ENCODE results near the gene KCNA2. TPM values are rescaled to one million over a fixed set of nuclear protein-coding genes. Genes with fewer than 3 reads are reported as not detected.

Gene KCNA2
- total and polyA plus RNA-seq, 2 donors (not counting 1 experiment from before 2014, with no cell fraction given) = 0.17 TPM; not detected in 1

DNA sequence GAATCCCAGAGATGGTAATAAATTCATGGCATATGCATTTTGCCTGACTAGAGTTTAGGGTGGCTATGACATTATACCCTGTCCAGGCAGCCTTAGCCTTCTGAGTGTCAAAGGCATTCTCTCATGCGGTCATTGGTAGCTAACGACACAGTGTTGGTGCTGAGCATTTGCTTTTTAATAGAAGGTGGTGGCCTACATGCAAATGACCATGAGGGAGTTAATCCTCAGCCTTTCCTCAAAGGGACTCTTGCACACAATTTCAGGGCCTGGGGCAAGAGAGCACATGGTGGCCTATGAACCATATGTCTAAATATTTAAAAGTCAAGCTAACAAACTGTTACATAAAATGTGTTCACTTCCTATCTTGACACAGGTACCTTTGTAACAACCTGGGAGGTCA is 56.3 kb downstream of the KCNA2 start:
- Histone ChIP-seq H3K4me2 (ENCODE audit: extremely low read depth, insufficient read depth, low read length) (no peak overlapping the region), H3K27me3 (ENCODE audit: control insufficient read depth, insufficient read depth, low read length) (no peaks in the 10 kb centered on the region), H3K27ac (ENCODE audit: insufficient read depth, low read length) (no peak overlapping the region), H3K4me1 (ENCODE audit: control insufficient read depth, extremely low read depth, insufficient read depth, low read length) (no peaks in the 10 kb centered on the region), H2AFZ (ENCODE audit: low read length) (no peak overlapping the region), H3K9ac (ENCODE audit: insufficient read depth, low read length) (no peak overlapping the region), H3K4me3 (replicated peaks in 1 of 4; ENCODE audit: control extremely low read depth in 1 of 4, insufficient read depth in 1 of 4, low read depth in 3 of 4, low read length in 4 of 4) (no peak overlapping the region), H3K36me3 (ENCODE audit: control insufficient read depth, insufficient read depth, low read length) (no peaks in the 10 kb centered on the region), H3K9me3 (ENCODE audit: control insufficient read depth, insufficient read depth, low read depth, low read length) (no peaks in the 10 kb centered on the region), H4K20me1 (ENCODE audit: control insufficient read depth, extremely low read depth, insufficient read depth, low read length) (no peaks in the 10 kb centered on the region), H3K79me2 (ENCODE audit: control insufficient read depth, insufficient read depth, low read length) (no peaks in the 10 kb centered on the region)
- TF ChIP-seq, protein P1, sequence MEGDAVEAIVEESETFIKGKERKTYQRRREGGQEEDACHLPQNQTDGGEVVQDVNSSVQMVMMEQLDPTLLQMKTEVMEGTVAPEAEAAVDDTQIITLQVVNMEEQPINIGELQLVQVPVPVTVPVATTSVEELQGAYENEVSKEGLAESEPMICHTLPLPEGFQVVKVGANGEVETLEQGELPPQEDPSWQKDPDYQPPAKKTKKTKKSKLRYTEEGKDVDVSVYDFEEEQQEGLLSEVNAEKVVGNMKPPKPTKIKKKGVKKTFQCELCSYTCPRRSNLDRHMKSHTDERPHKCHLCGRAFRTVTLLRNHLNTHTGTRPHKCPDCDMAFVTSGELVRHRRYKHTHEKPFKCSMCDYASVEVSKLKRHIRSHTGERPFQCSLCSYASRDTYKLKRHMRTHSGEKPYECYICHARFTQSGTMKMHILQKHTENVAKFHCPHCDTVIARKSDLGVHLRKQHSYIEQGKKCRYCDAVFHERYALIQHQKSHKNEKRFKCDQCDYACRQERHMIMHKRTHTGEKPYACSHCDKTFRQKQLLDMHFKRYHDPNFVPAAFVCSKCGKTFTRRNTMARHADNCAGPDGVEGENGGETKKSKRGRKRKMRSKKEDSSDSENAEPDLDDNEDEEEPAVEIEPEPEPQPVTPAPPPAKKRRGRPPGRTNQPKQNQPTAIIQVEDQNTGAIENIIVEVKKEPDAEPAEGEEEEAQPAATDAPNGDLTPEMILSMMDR (conservative IDR thresholded peaks at IDR 0.05 in 1 of 2, IDR thresholded peaks at IDR 0.05 in 1 of 2; ENCODE audit: low read depth in 1 of 2, low read length in 2 of 2) = no peak
- no peak for TF ChIP-seq EZH2 (IDR thresholded peaks at IDR 0.05; ENCODE audit: low read length, missing control alignments)
- no peak for DNase-seq (ENCODE audit: low read depth in 2 of 2)

DNA sequence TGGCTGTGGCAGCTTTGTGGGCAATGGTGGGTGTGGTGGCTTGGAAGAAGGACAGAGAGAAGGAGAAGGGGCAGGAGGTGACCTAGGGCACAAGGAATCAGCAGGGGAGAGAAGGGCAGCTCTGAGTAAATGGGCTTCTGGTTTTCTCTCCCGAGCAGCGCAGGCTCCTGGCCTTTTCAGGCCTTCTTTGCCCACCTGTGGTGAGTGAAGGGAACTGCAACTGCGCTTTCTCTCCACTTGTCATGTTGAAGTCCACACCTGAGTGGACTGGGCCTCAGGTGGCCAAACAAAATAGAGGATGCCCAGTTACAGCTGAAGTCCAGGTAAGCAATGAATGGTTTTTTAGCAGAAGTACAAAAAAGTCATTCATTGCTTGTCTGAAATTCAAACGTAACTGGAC is 57.8 kb downstream of the KCNA2 start:
- DNase-seq (ENCODE audit: low read depth in 2 of 2) = no peak
- H2AFZ ChIP-seq (ENCODE audit: low read length) = no peak overlapping the region
- no peak overlapping the region for H3K4me2 ChIP-seq (ENCODE audit: extremely low read depth, insufficient read depth, low read length)
- no peaks in the 10 kb centered on the region for H3K9me3 ChIP-seq (ENCODE audit: control insufficient read depth, insufficient read depth, low read depth, low read length)
- no peaks in the 10 kb centered on the region for H4K20me1 ChIP-seq (ENCODE audit: control insufficient read depth, extremely low read depth, insufficient read depth, low read length)
- H3K4me3 ChIP-seq (replicated peaks in 1 of 4; ENCODE audit: control extremely low read depth in 1 of 4, insufficient read depth in 1 of 4, low read depth in 3 of 4, low read length in 4 of 4) = no peak overlapping the region
- no peak overlapping the region for H3K9ac ChIP-seq (ENCODE audit: insufficient read depth, low read length)
- no peaks in the 10 kb centered on the region for H3K4me1 ChIP-seq (ENCODE audit: control insufficient read depth, extremely low read depth, insufficient read depth, low read length)
- H3K36me3 ChIP-seq (ENCODE audit: control insufficient read depth, insufficient read depth, low read length) = no peaks in the 10 kb centered on the region
- TF ChIP-seq EZH2 (IDR thresholded peaks at IDR 0.05; ENCODE audit: low read length, missing control alignments) = no peak
- TF ChIP-seq, protein P1 (conservative IDR thresholded peaks at IDR 0.05 in 1 of 2, IDR thresholded peaks at IDR 0.05 in 1 of 2; ENCODE audit: low read depth in 1 of 2, low read length in 2 of 2) = peak in 1 of 2 donors; percentile 30
- no peak overlapping the region for H3K27ac ChIP-seq (ENCODE audit: insufficient read depth, low read length)
- no peaks in the 10 kb centered on the region for H3K27me3 ChIP-seq (ENCODE audit: control insufficient read depth, insufficient read depth, low read length)
- no peaks in the 10 kb centered on the region for H3K79me2 ChIP-seq (ENCODE audit: control insufficient read depth, insufficient read depth, low read length)

DNA sequence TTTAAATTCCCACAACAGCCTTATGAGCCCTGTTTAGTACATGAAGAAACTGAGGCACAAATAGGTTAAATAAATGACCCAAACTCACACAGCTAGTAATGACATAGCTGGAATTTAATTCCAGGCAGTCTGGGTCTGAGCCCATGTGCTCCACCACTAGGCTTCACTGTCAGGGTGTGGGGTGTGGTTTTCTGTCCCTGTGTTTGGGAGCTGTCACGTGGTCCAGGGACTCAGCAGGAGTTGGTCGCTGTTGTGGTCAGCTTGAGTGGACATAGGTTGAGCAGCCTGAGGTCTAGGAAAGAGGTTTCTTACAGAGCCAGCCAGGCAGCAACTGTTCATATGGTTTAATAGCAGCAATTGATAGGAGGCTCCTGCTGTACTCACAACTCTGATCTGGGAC is 59.1 kb downstream of the KCNA2 start:
- H3K36me3 ChIP-seq (ENCODE audit: control insufficient read depth, insufficient read depth, low read length) = no peaks in the 10 kb centered on the region
- no peaks in the 10 kb centered on the region for H4K20me1 ChIP-seq (ENCODE audit: control insufficient read depth, extremely low read depth, insufficient read depth, low read length)
- H3K4me3 ChIP-seq (replicated peaks in 1 of 4; ENCODE audit: control extremely low read depth in 1 of 4, insufficient read depth in 1 of 4, low read depth in 3 of 4, low read length in 4 of 4) = no peak overlapping the region
- no peak for DNase-seq (ENCODE audit: low read depth in 2 of 2)
- no peaks in the 10 kb centered on the region for H3K79me2 ChIP-seq (ENCODE audit: control insufficient read depth, insufficient read depth, low read length)
- H3K27ac ChIP-seq (ENCODE audit: insufficient read depth, low read length) = no peak overlapping the region
- TF ChIP-seq, protein P1 (conservative IDR thresholded peaks at IDR 0.05 in 1 of 2, IDR thresholded peaks at IDR 0.05 in 1 of 2; ENCODE audit: low read depth in 1 of 2, low read length in 2 of 2) = no peak
- TF ChIP-seq EZH2 (IDR thresholded peaks at IDR 0.05; ENCODE audit: low read length, missing control alignments) = no peak
- H2AFZ ChIP-seq (ENCODE audit: low read length) = no peak overlapping the region
- no peaks in the 10 kb centered on the region for H3K27me3 ChIP-seq (ENCODE audit: control insufficient read depth, insufficient read depth, low read length)
- H3K9me3 ChIP-seq (ENCODE audit: control insufficient read depth, insufficient read depth, low read depth, low read length) = no peaks in the 10 kb centered on the region
- H3K4me2 ChIP-seq (ENCODE audit: extremely low read depth, insufficient read depth, low read length) = no peak overlapping the region
- no peak overlapping the region for H3K9ac ChIP-seq (ENCODE audit: insufficient read depth, low read length)
- no peaks in the 10 kb centered on the region for H3K4me1 ChIP-seq (ENCODE audit: control insufficient read depth, extremely low read depth, insufficient read depth, low read length)

Data from fibroblast of lung (primary cell).